ENCODE measurements around the gene SERINC5.

SERINC5 gene

DNA sequence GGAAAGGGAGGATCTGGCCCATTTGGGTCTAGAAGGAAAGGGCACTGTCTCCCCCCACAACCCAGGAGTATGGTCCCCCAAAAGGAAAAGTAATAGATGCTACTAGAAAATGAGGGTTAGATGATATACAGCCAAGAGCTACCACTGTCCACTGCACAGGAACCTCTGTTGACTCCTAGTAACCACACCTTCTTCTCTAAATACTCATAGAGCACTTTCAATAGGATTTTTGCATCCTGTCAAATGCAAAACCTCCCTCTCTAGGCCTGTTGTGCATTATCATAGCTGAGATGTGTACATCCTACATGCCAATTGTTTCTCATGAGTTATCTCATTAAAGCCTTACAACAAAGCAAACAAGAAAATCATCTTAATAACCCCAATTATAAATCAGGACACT lies 153.9 kb downstream of the SERINC5 start:
- DNase-seq (ENCODE audit: low read depth in 2 of 2), result no peak

DNA sequence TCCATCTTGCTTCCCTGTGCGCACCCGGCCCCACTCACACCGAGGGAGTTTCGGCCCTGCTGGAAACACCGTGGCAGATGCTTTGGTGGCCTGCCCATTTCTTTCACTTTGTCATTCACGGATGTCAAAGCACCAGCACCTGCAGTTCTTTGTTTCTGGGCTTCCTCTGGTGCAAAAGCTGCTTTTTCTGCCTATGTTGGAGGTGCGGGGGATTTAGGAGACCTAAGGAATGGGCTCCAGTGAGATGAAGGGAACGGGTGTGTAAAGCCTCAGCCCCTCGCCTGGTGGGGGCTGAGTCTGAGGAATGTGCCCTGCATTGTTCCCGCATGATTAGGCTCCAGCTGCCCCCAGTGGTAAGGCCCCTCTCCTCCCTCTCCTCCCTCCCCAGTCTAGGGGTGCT lies 158.4 kb downstream of the SERINC5 start:
- DNase-seq (ENCODE audit: low read depth in 2 of 2), result no peak

DNA sequence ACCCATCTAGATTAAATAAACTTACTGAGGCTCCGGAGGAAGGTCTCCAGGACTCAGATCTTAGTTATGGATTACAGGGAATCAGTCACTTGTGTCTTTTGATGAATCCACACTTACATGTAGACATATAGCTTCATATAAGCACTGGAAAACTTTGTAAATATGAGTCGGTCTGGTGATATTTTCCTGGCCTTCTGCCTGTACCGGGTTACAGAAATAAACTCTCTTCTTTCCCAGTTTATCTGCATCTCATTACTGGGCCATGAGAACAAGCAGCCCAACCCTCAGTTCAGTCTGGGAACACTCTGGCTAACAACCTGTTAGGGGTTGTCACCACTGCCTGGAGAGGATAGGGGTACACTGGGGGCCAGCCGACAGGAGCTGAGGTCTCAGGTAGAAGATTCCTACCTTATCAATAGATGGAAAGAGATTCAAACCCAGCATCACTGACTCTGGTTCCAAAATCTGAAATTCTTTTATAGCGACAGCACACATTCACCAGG lies 161.6 kb downstream of the SERINC5 start:
- DNase-seq (ENCODE audit: low read depth in 2 of 2), result no peak

DNA sequence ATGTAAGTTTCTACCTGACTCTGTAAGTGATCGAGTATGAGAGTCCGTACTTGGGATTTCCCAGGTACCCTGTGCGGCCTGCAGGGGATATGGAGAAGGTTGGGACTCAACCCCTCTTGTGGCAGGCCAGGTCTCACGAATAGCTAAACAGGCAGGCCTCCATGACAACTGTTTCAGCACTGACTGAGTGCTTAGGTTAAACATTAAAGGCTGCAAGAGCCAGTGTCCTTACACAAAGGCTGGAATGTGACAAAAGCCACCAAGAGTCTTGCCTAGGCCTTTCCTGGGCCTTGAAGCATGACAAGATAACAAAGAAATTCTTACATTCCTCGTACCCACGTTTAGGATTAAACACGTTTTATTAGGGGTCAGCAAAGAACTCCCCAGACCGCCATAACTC lies 162.1 kb downstream of the SERINC5 start:
- DNase-seq (ENCODE audit: low read depth in 2 of 2), result no peak

DNA sequence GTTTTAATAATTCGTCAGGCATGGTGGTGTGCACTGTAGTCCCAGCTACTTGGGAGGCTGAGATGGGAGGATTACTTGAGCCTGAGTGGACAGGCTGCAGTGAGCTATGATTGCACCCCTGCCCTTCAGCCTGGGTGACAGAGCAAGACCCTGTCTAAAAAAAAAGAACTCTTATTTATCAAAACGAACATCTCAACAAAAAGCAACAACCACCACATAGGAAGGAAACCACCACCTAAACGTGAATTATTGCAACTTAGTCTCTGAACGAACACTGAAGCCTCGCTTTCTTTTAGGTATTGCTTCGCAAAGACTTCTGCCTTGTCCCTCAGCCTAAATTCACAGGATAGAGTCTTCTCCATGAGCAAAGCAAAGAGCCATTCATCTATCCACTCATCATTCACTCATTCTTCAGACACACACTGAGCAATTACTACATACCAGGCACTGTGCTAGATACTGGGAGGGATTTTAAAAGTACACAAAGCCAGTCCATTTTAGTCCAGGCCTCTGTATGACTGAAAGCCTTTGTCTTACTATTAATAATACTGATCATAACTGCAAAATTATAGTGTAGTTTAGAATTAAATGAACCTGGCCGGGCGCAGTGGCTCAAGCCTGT lies 163.3 kb downstream of the SERINC5 start:
- no peak for DNase-seq (ENCODE audit: low read depth in 2 of 2)

DNA sequence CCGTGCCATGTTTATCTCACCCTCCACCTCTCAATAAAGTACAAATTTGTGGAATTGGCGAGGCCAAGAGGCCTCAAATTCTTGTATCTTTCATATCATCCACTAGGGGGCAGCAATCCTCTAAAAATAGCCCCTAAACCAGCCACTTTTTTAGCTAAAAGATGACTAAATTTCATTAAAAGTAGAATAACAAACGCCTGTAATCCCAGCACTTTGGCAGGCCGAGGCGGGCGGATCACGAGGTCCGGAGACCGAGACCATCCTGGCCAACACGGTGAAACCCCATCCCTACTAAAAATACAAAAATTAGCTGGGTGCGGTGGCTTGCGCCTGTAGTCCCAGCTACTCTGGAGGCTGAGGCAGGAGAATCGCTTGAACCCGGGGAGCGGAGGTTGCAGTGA lies 164.1 kb downstream of the SERINC5 start:
- peak in 1 of 2 donors; percentile 11 for DNase-seq (ENCODE audit: low read depth in 2 of 2)

DNA sequence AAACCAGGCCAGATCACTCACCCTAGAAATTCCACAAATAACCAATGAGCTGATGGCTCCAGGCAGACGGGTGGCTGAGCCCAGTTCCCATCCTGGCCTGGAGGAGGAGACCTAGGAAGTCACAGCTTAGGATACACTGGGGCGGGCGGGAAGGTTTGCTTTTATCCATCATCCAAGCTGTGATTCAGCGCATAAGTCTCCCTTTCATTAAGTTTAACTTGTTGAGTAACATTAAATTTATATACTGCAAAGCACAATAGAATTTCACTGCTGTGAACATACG lies 165.0 kb downstream of the SERINC5 start:
- DNase-seq (ENCODE audit: low read depth in 2 of 2), result no peak

DNA sequence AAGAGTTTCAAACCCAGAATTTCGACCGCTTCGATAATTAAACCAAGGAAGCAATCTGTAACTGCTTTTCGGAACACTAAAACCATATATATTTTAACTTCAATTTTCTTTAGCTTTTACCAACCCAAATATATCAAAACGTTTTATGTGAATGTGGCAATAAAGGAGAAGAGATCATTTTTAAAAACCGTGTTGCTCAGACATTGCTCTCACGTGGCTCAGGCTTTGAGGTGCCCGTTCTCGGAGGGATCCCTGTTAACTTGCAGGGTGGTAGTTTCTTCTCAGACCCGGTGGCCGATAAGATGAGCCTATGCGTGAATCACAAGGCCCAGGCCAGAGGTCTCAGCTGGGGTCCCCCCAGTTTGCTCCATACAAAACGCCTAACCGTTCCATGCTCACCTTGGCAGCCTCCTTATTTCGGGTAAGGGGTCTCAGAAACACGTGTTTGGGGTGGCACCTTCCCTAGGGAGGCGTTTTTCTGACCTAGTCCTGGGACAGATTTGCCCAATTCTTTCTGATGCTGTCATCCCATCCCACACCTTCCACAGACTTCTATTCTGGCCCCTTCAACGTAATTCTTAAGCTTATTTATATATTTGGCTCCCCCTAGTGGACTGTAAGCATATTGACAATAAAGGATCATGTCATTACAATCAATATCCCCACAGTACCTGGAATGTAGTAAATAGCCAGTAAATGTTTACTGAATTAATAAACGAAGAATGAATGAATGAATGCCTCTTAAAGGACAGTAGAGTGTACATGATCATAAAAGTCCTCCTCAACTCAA lies 172.6 kb downstream of the SERINC5 start:
- no peak for DNase-seq (ENCODE audit: low read depth in 2 of 2)

DNA sequence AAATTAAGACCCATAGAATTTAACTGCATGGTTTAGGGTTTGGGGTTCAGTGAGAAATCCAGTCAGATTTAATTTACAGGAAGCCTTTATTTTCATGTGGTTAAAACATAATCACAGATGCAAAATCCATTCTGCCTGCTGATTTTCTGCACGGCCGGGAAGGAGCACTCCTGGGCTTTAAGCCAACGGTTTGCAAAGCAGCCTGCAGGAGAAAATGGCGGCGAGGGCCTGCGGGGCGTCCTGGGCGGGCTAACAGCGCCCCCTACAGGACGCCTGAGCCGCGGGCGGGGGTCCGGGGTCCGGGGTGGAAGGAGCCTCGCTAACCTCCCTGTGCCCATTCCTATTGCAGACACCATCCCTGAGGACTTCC lies 173.1 kb downstream of the SERINC5 start:
- DNase-seq (ENCODE audit: low read depth in 2 of 2), result peak; percentile 55 to 65

DNA sequence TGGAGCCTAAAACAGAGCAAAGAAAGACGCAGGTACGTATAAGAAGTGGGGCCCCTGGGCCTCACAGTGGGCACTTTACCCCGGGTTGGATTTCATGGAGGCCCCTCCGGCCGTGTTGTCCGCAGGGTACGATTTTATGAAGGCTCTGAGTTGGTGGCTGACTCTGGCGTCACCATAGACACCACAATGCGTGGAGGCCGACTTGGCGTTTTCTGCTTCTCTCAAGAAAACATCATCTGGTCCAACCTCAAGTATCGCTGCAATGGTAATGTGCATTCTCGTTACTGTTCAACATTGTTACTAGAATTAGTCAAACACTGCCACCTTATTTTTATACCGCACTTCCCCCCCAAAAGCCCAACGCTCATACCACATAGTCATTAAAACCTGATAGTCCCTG lies 173.6 kb downstream of the SERINC5 start:
- no peak for DNase-seq (ENCODE audit: low read depth in 2 of 2)

DNA sequence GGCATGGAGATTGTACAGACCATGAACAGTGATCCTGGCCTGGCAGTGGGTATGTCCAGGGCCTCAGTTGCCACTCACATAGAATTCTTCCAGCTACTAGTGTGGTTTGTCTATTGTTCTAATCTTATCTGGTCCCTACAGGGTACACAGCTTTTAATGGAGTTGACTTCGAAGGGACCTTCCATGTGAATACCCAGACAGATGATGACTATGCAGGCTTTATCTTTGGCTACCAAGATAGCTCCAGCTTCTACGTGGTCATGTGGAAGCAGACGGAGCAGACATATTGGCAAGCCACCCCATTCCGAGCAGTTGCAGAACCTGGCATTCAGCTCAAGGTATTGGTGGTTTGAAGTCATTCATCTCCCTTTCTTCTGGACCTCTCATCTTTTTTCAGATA lies 176.9 kb downstream of the SERINC5 start:
- DNase-seq (ENCODE audit: low read depth in 2 of 2), result no peak

DNA sequence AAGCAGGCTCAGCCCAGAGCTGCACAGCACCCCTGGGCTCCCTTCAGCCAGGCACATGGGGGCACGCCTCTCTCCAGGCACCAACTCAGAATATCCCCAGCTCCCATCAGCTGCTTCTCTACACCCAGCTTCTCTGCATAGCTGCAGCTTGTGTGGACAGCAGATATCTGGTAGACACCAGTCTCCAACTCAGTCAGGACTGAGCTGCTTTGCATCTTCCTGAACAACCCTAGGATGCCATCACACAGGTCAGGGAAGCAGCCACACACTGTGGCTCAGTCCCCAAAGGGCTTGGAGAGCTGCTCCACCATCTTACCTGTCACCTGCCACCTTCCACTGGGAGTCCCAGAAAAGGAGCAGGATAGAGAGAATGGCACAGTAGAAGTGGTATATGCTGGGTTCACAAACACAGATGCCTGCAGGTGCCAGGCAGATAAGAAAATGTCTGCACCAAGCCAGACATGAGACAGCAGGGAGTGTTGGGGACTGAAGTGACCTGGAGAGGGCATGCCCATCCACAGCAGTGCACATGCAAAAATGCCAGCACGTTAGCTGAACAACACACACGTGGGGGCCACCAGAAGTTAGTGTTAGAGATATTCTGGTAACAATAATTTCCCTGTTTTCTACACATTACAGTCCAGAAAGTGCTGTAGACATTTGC lies 178.7 kb downstream of the SERINC5 start:
- DNase-seq (ENCODE audit: low read depth in 2 of 2), result no peak

DNA sequence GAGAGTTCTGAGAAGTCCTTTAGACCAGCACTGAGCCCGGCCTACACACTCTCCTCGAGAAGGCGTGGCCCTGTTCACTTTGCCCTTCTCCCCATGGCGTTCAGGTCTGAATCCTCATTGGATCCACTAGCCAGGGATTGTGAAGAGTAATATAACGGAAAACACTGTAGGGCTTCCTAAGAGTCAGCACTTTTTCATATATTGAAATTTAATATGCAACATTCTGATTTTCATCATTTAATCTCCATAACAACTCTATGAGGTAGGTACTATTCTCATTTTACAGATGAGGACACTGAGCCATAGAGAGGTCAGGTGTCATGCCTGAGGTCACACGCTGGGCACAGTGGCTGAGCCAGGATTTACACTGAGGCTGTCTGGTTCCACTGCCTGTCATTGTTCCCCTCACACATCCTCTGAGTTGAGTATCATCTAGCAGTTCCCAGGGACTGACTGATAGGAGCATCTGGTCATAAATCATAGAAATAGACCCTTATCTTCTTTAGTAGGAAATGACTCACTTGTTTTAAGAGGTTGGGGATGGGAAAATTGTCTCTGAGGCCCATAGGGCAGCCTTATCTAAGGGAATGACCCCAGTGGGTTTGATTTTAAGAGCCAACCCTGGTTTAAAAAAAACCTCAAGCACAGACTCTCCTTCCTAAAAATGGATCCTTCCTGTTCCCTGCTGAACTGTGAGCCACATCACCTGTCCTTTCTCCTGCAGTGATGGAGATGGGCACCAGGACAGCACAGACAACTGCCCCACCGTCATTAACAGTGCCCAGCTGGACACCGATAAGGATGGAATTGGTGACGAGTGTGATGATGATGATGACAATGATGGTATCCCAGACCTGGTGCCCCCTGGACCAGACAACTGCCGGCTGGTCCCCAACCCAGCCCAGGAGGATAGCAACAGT lies 179.5 kb downstream of the SERINC5 start:
- DNase-seq (ENCODE audit: low read depth in 2 of 2), result no peak

DNA sequence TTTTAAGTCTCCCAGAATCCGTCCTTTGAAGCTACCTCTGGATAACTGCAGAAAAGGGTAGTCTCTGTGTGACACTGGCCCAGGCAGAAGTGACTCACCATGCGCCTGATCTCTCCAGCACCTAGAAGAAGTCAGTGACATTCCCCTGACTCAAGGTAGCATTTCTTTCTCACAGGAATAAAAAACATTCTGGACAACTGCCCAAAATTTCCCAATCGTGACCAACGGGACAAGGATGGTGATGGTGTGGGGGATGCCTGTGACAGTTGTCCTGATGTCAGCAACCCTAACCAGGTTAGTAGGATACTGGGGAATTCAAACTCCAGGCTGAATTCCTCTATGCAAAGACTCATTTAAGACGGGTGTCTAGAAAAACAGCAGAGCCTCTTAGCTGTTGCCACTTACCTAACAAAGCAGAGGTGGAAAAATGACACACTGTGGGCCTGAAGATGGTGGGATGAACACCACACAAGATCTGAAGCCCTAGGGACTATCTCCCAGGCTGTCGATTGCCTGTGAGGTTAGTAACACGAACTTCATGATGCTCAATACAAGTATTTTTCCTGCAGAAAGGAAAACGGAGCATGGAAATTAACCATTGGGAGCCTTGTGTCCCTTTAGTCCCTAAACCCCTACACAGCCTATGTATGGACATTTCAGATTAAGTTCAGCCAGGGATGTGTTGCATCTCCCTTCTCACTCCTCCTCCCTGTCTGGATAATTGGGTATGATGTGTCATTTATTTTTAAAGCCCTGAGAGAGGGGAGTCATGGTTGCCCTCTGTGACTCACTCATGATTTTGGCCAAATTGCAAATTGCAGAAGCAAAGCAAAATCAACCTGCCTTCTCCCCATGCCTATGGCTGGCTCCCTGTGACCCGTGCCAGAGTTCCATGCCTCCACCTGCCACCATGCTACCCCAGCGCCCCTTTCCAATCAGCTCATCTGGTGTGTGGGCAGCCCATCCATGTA lies 183.5 kb downstream of the SERINC5 start:
- no peak for DNase-seq (ENCODE audit: low read depth in 2 of 2)

DNA sequence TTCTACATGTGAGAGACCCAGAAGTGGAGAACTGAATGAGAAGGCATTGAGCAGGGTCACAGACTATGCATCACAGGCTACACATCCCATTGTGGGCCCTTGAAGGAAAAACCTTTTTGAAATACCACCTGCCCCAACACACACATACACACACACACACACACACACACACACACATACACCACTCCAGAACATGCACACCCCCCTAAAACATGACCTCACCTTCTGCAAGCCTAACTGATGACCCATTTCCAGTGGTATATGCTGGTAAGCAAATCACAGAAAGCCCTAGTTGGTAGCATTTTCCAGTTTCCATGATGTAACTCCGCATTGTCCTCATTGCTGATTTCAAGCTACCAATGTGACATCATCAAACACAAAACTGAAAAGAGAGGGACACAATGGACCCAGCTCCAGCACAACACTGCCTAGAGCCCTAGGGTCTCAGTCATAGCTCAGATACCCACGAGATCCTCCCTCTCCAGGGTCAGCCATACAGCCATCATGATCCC lies 184.3 kb downstream of the SERINC5 start:
- no peak for DNase-seq (ENCODE audit: low read depth in 2 of 2)

DNA sequence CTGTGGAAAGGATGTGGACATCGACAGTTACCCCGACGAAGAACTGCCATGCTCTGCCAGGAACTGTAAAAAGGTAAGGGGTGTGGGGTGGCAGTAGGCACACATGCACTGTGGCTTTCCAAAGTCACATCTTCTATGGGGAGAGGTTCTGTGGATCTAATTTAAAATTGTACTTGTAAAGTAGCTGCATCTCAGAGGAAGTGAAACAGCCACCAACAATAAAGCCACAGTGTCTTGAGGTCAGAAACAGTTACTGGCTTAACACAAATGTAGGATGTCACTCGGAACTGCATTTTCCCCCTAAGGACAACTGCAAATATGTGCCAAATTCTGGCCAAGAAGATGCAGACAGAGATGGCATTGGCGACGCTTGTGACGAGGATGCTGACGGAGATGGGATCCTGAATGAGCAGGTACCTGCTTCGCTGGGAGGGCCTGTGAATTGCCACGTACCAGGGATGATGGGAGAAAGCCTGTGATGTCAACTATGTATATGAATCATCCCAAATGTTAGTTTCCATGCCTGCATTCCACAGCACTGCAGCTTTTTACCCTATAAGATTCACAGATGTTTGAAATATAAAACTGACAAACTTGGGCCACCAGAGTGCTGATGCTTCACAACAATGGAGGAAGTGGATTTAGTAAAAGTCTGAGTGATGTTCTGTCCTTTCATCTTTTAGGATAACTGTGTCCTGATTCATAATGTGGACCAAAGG lies 185.4 kb downstream of the SERINC5 start:
- no peak for DNase-seq (ENCODE audit: low read depth in 2 of 2)

DNA sequence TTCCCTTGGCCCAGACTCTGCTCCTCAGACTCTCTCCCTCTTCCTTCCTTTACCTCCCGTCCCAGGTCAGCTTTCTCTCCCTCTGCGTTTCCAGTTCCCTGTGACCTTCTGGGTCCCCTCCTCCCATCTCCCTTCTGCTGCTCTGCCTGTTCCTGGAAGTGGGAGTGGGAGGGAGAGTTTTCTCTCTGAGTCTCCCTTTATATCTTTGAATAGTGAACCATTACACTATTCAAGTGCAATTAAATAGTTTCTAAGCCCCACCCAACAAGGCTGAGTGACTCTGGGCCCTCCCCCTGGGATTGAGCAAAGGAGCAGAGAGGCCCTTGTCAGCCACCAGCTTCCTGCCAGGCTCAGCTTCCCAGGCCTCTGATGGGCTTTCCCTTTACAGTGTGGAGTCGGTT lies 185.9 kb downstream of the SERINC5 start:
- DNase-seq (ENCODE audit: low read depth in 2 of 2), result no peak

DNA sequence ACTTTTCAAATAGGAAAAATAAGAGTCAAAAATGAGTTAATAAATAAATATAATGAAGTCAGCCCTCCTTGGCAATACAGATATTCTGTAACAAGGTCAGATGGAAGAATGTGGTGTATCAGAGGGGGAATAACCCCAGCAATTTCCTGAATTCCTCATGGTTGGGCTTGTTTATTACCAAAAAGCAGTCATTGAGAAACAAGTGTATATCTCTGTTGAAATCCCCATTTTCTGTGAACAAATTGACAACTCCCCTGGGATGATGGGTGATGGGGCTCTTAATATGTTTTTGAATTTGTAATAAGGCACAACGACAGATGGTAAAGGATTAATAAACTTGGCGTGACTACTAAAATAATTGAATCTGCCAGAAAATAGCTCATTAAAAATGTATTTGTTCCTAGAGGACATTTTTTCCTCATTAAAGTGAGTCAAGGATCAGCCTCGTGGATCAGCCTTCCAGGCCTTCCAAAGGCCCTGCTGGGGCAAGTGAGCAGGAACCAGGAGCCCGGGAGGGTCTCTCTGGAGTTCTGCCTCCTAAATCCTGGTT lies 186.5 kb downstream of the SERINC5 start:
- DNase-seq (ENCODE audit: low read depth in 2 of 2), result no peak

DNA sequence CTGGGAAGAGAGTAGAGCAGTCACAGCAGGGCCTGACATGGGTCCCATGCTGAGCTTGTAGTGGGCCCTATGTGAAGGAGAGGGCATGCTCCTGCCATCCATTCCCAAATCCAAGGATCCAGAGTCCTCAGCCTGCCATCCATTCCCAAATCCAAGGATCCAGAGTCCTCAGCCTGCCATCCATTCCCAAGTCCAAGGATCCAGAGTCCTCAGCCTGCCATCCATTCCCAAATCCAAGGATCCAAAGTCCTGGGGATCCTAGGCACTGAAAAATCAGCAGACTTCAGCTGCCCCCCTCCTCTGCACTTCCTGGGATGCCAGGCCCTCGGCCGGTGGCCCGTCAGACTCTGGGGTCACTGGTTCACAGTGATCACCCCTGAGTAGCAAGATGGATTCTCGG lies 187.1 kb downstream of the SERINC5 start:
- no peak for DNase-seq (ENCODE audit: low read depth in 2 of 2)

DNA sequence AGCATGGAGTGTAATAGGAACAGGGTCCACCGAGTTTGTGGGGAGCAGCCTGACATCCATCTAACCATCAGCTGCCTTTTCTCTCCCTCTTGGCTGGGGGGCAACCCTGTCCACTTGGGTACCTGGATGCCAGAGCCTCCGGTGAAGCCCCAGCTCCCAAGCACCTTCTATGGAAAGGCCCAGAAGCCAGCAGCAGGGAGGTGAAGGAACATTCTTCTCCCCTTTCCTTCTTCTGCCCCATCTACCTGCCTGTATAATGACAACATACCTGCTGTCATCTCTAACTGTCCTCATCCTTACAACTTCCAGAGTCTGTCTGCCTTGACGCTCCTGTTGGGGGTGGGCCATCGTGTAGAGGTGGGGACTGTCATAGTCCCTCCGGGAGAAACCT lies 187.6 kb downstream of the SERINC5 start:
- DNase-seq (ENCODE audit: low read depth in 2 of 2), result no peak

All from stimulated activated CD4-positive, alpha-beta T cell treated with anti-CD3 and anti-CD28 coated beads, Interleukin-15, amount 100 ng/mL, for 48 hours (primary cell).